Activated CD4-positive, alpha-beta memory T cell treated with anti-CD3 and anti-CD28 coated beads, Interleukin-2, amount 10 ng/mL, durations not matched to agents 7 days and 5 days (primary cell): Measurements from ENCODE around the gene ARHGEF12. TPM values are rescaled to one million over a fixed set of nuclear protein-coding genes. Genes with fewer than 3 reads are reported as not detected.

Experiments
- CTCF ChIA-PET: fragments of 350-600 bp; sonication (Branson Sonifier 250); formaldehyde crosslinking; loops from one replicate; lab custom pipeline; 2021; ENCODE audit warnings: antibody characterized with exemption, inconsistent platforms; lab: Charles Lee
- POLR2A ChIA-PET: fragments of 350-600 bp; sonication (Branson Sonifier 250); formaldehyde crosslinking; loops from one replicate; lab custom pipeline; 2021; ENCODE audit warnings: antibody characterized with exemption; lab: Charles Lee
- DNase-seq: peaks from one replicate; pipeline ENCODE4 v3.0.0-alpha.2; 2020
- H3K27ac Mint-ChIP-seq: one replicate; pipeline ENCODE4 v1.8.0; 2021; ENCODE audit warnings: mild to moderate bottlenecking, mixed read lengths
- H3K27me3 Mint-ChIP-seq: one replicate; pipeline ENCODE4 v1.8.0; 2021; ENCODE audit warnings: mixed read lengths
- H3K36me3 Mint-ChIP-seq: one replicate; pipeline ENCODE4 v1.8.0; 2021; ENCODE audit warnings: low read depth, mixed read lengths
- H3K4me1 Mint-ChIP-seq: one replicate; pipeline ENCODE4 v1.8.0; 2021; ENCODE audit warnings: mixed read lengths
- H3K4me3 Mint-ChIP-seq: one replicate; pipeline ENCODE4 v1.8.0; 2021; ENCODE audit warnings: mild to moderate bottlenecking, mixed read lengths
- H3K9me3 Mint-ChIP-seq: one replicate; pipeline ENCODE4 v1.8.0; 2021; ENCODE audit warnings: mixed read lengths
- total RNA-seq, 2 experiments: library from RNA; stranded (reverse); gene quantifications; one replicate each; pipeline ENCODE4 v1.2.3, GENCODE V29; 2021

ARHGEF12 gene
- total RNA-seq, 2 experiments from 2014 or later, result 19.7 to 21.5 TPM

- H3K27me3 Mint-ChIP-seq, result peaks cover 41% of the 10 kb centered on the region
- DNase-seq, result no peak
- H3K36me3 Mint-ChIP-seq, result no peaks in the 10 kb centered on the region
- H3K4me1 Mint-ChIP-seq, result no peaks in the 10 kb centered on the region
- H3K9me3 Mint-ChIP-seq, result no peaks in the 10 kb centered on the region
- ChIA-PET CTCF (no interaction called here), POLR2A (no interaction called here)
- H3K4me3 Mint-ChIP-seq, result no peak overlapping the region
- H3K27ac Mint-ChIP-seq, result no peak overlapping the region
Observed at GRCh38 chr11:120385110-120385509, 48.9 kb downstream of the ARHGEF12 start.

GRCh38 chr11:120385655-120386054 lies 49.4 kb downstream of the ARHGEF12 start:
- no peak overlapping the region for H3K4me3 Mint-ChIP-seq
- no peak overlapping the region for H3K27ac Mint-ChIP-seq
- H3K4me1 Mint-ChIP-seq, result no peaks in the 10 kb centered on the region
- no peak for DNase-seq
- no peaks in the 10 kb centered on the region for H3K9me3 Mint-ChIP-seq
- peaks cover 41% of the 10 kb centered on the region for H3K27me3 Mint-ChIP-seq
- ChIA-PET POLR2A (no interaction called here), CTCF (interaction anchor here (1.3 kb wide), 1 partner anchor 39 kb away, joined by 3 read pairs; no protein-coding TSS in a partner anchor)
- H3K36me3 Mint-ChIP-seq, result no peaks in the 10 kb centered on the region

- no peaks in the 10 kb centered on the region for H3K36me3 Mint-ChIP-seq
- H3K4me1 Mint-ChIP-seq, result no peaks in the 10 kb centered on the region
- POLR2A ChIA-PET, result no interaction called here
- H3K4me3 Mint-ChIP-seq, result no peak overlapping the region
- H3K27ac Mint-ChIP-seq, result no peak overlapping the region
- DNase-seq, result no peak
- H3K27me3 Mint-ChIP-seq, result peaks cover 38% of the 10 kb centered on the region
- H3K9me3 Mint-ChIP-seq, result no peaks in the 10 kb centered on the region
- CTCF ChIA-PET, result interaction anchor here (1.3 kb wide), 1 partner anchor 39 kb away, joined by 3 read pairs; no protein-coding TSS in a partner anchor
Observed at GRCh38 chr11:120386318-120386717, 50.1 kb downstream of the ARHGEF12 start.

- Mint-ChIP-seq H3K27me3 (peaks cover 33% of the 10 kb centered on the region), H3K4me3 (no peak overlapping the region), H3K36me3 (no peaks in the 10 kb centered on the region), H3K27ac (no peak overlapping the region), H3K4me1 (no peaks in the 10 kb centered on the region), H3K9me3 (no peaks in the 10 kb centered on the region)
- CTCF ChIA-PET, result interaction anchor here (1.3 kb wide), 1 partner anchor 38 kb away, joined by 3 read pairs; no protein-coding TSS in a partner anchor
- POLR2A ChIA-PET, result no interaction called here
- no peak for DNase-seq
Observed at GRCh38 chr11:120386774-120387371, 50.7 kb downstream of the ARHGEF12 start.

- Mint-ChIP-seq H3K4me3 (no peak overlapping the region), H3K36me3 (no peaks in the 10 kb centered on the region), H3K4me1 (no peaks in the 10 kb centered on the region), H3K27ac (no peak overlapping the region), H3K9me3 (no peaks in the 10 kb centered on the region), H3K27me3 (peaks cover 32% of the 10 kb centered on the region)
- POLR2A ChIA-PET, result no interaction called here
- CTCF ChIA-PET, result no interaction called here
- no peak for DNase-seq
Observed at GRCh38 chr11:120388261-120388660, 52.0 kb downstream of the ARHGEF12 start.

- POLR2A ChIA-PET, result no interaction called here
- Mint-ChIP-seq H3K27ac (no peak overlapping the region), H3K9me3 (no peaks in the 10 kb centered on the region), H3K4me3 (no peak overlapping the region), H3K27me3 (peaks cover 23% of the 10 kb centered on the region), H3K4me1 (no peaks in the 10 kb centered on the region), H3K36me3 (no peaks in the 10 kb centered on the region)
- no peak for DNase-seq
- CTCF ChIA-PET, result no interaction called here
Observed at GRCh38 chr11:120389693-120390584, 53.7 kb downstream of the ARHGEF12 start.

- no peak overlapping the region for H3K4me3 Mint-ChIP-seq
- no peak for DNase-seq
- no peak overlapping the region for H3K27ac Mint-ChIP-seq
- CTCF ChIA-PET, result no interaction called here
- H3K9me3 Mint-ChIP-seq, result no peaks in the 10 kb centered on the region
- peaks cover 19% of the 10 kb centered on the region for H3K27me3 Mint-ChIP-seq
- no peaks in the 10 kb centered on the region for H3K36me3 Mint-ChIP-seq
- POLR2A ChIA-PET, result no interaction called here
- no peaks in the 10 kb centered on the region for H3K4me1 Mint-ChIP-seq
Observed at GRCh38 chr11:120390585-120390922, 54.3 kb downstream of the ARHGEF12 start.

- Mint-ChIP-seq H3K9me3 (no peaks in the 10 kb centered on the region), H3K4me1 (no peaks in the 10 kb centered on the region), H3K27ac (no peak overlapping the region), H3K36me3 (no peaks in the 10 kb centered on the region), H3K4me3 (no peak overlapping the region), H3K27me3 (peaks cover 17% of the 10 kb centered on the region)
- ChIA-PET POLR2A (no interaction called here), CTCF (no interaction called here)
- DNase-seq, result no peak
Observed at GRCh38 chr11:120391292-120391691, 55.1 kb downstream of the ARHGEF12 start.

- no peak overlapping the region for H3K27ac Mint-ChIP-seq
Observed at GRCh38 chr11:120391854-120392253, 55.6 kb downstream of the ARHGEF12 start.

GRCh38 chr11:120392314-120392713 lies 56.1 kb downstream of the ARHGEF12 start:
- DNase-seq, result no peak
- ChIA-PET POLR2A (no interaction called here), CTCF (no interaction called here)
- H3K27me3 Mint-ChIP-seq, result peaks cover 21% of the 10 kb centered on the region
- H3K9me3 Mint-ChIP-seq, result no peaks in the 10 kb centered on the region
- no peaks in the 10 kb centered on the region for H3K36me3 Mint-ChIP-seq
- no peak overlapping the region for H3K27ac Mint-ChIP-seq
- no peaks in the 10 kb centered on the region for H3K4me1 Mint-ChIP-seq
- H3K4me3 Mint-ChIP-seq, result no peak overlapping the region

More at GRCh38 chr11:120391854-120392253, 55.6 kb downstream of the ARHGEF12 start:
- Mint-ChIP-seq H3K9me3 (no peaks in the 10 kb centered on the region), H3K4me1 (no peaks in the 10 kb centered on the region), H3K4me3 (no peak overlapping the region), H3K36me3 (no peaks in the 10 kb centered on the region), H3K27me3 (peaks cover 17% of the 10 kb centered on the region)
- ChIA-PET CTCF (no interaction called here), POLR2A (no interaction called here)
- no peak for DNase-seq

GRCh38 chr11:120392793-120393192 lies 56.6 kb downstream of the ARHGEF12 start:
- peaks cover 21% of the 10 kb centered on the region for H3K27me3 Mint-ChIP-seq
- POLR2A ChIA-PET, result no interaction called here
- H3K27ac Mint-ChIP-seq, result no peak overlapping the region
- no peaks in the 10 kb centered on the region for H3K36me3 Mint-ChIP-seq
- CTCF ChIA-PET, result no interaction called here
- no peaks in the 10 kb centered on the region for H3K9me3 Mint-ChIP-seq
- no peak for DNase-seq
- no peaks in the 10 kb centered on the region for H3K4me1 Mint-ChIP-seq
- H3K4me3 Mint-ChIP-seq, result no peak overlapping the region

- Mint-ChIP-seq H3K9me3 (no peaks in the 10 kb centered on the region), H3K36me3 (no peaks in the 10 kb centered on the region), H3K4me3 (no peak overlapping the region), H3K4me1 (no peaks in the 10 kb centered on the region), H3K27me3 (peaks cover 20% of the 10 kb centered on the region), H3K27ac (no peak overlapping the region)
- POLR2A ChIA-PET, result no interaction called here
- DNase-seq, result no peak
- CTCF ChIA-PET, result no interaction called here
Observed at GRCh38 chr11:120394119-120394518, 57.9 kb downstream of the ARHGEF12 start.

- peaks cover 22% of the 10 kb centered on the region for H3K27me3 Mint-ChIP-seq
- POLR2A ChIA-PET, result no interaction called here
Observed at GRCh38 chr11:120395778-120396177, 59.6 kb downstream of the ARHGEF12 start.

More at GRCh38 chr11:120395778-120396177, 59.6 kb downstream of the ARHGEF12 start:
- Mint-ChIP-seq H3K9me3 (no peaks in the 10 kb centered on the region), H3K4me1 (no peaks in the 10 kb centered on the region), H3K27ac (no peak overlapping the region), H3K4me3 (no peak overlapping the region), H3K36me3 (no peaks in the 10 kb centered on the region)
- DNase-seq, result no peak
- CTCF ChIA-PET, result no interaction called here
